ENCODE data around the gene BCL2. TPM values are rescaled to one million over a fixed set of nuclear protein-coding genes. Genes with fewer than 3 reads are reported as not detected.

Gene BCL2
- total RNA-seq, 1 experiment from 2014 or later = 2.7 TPM

GRCh38 chr18:63085611-63086010, 234.0 kb downstream of the BCL2 start:
- no peak for DNase-seq (ENCODE audit: low spot score)

GRCh38 chr18:63084219-63084618, 235.3 kb downstream of the BCL2 start:
- DNase-seq (ENCODE audit: low spot score) = no peak

GRCh38 chr18:63083555-63083954, 236.0 kb downstream of the BCL2 start:
- DNase-seq (ENCODE audit: low spot score) = no peak

- no peak for DNase-seq (ENCODE audit: low spot score)
Measured at GRCh38 chr18:63083020-63083531, 236.5 kb downstream of the BCL2 start.

GRCh38 chr18:63082366-63083019, 237.1 kb downstream of the BCL2 start:
- no peak for DNase-seq (ENCODE audit: low spot score)

GRCh38 chr18:63079114-63079513, 240.5 kb downstream of the BCL2 start:
- no peak for DNase-seq (ENCODE audit: low spot score)

- no peak for DNase-seq (ENCODE audit: low spot score)
Measured at GRCh38 chr18:63078471-63078870, 241.1 kb downstream of the BCL2 start.

GRCh38 chr18:63074981-63075404, 244.6 kb downstream of the BCL2 start:
- DNase-seq (ENCODE audit: low spot score) = peak; percentile 53

GRCh38 chr18:63073481-63073880, 246.1 kb downstream of the BCL2 start:
- no peak for DNase-seq (ENCODE audit: low spot score)

Other genes starting within 250 kb of the BCL2 start
- gene KDSR, start 47.4 kb upstream of the BCL2 start, total RNA-seq (2014; rRNA removed; shearing (Covaris generic)) = 29.1 and 32.0 TPM in 2 replicates
- gene VPS4B, start 102.7 kb upstream of the BCL2 start, total RNA-seq (2014; rRNA removed; shearing (Covaris generic)) = 40.7 and 43.5 TPM in 2 replicates
- 1.1 TPM in 1 of 2 replicates, not detected in the other for gene SERPINB5, start 157.2 kb upstream of the BCL2 start, total RNA-seq (2014; rRNA removed; shearing (Covaris generic))
- gene SERPINB12, start 222.6 kb upstream of the BCL2 start, total RNA-seq (2014; rRNA removed; shearing (Covaris generic)) = not detected in 2 replicates